22Rv1 (cell line): ENCODE data around the gene TASOR.

Experiments used
- H3K27ac ChIP-seq: fragments of 450-650 bp; 2 replicates; pipeline ENCODE4 v1.5.1; 2017
- ZFX ChIP-seq: fragments of 450-650 bp; IDR thresholded peaks from 2 replicates; pipeline ENCODE4 v1.6.1; 2017; ENCODE audit warnings: antibody characterized with exemption, borderline replicate concordance
- TF ChIP-seq, protein P1 (sequence below): fragments of 450-650 bp; IDR thresholded peaks from 2 replicates; pipeline ENCODE4 v1.5.1; 2017; ENCODE audit warnings: mild to moderate bottlenecking

Gene TASOR

DNA sequence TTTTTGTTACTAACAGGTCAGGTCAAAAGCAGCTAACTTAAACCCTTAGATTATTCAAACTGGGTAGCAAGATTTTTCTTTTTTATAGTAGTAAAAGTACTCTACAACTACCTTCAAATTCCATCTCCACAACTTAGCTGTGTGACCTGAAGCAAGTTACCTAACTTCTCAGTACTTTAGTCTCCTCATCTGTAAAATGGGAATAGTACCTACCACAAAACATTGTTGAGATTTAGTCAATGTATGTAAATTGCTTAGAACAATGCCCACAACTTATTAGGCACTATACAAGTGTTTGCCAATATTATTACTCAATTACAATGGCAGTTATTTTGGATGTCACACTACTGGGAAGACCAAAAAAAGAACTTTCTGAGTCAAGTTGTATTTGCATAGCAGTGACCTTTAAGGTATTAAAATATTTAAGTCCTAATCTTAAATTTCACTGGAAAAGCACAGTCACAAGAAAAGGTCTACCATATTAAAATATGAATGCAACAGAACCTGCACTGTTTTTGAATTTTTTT, 2.9 kb downstream of the TASOR start:
- no peak overlapping the region for H3K27ac ChIP-seq
- TF ChIP-seq, protein P1, sequence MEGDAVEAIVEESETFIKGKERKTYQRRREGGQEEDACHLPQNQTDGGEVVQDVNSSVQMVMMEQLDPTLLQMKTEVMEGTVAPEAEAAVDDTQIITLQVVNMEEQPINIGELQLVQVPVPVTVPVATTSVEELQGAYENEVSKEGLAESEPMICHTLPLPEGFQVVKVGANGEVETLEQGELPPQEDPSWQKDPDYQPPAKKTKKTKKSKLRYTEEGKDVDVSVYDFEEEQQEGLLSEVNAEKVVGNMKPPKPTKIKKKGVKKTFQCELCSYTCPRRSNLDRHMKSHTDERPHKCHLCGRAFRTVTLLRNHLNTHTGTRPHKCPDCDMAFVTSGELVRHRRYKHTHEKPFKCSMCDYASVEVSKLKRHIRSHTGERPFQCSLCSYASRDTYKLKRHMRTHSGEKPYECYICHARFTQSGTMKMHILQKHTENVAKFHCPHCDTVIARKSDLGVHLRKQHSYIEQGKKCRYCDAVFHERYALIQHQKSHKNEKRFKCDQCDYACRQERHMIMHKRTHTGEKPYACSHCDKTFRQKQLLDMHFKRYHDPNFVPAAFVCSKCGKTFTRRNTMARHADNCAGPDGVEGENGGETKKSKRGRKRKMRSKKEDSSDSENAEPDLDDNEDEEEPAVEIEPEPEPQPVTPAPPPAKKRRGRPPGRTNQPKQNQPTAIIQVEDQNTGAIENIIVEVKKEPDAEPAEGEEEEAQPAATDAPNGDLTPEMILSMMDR, result no peak
- no peak for TF ChIP-seq ZFX

DNA sequence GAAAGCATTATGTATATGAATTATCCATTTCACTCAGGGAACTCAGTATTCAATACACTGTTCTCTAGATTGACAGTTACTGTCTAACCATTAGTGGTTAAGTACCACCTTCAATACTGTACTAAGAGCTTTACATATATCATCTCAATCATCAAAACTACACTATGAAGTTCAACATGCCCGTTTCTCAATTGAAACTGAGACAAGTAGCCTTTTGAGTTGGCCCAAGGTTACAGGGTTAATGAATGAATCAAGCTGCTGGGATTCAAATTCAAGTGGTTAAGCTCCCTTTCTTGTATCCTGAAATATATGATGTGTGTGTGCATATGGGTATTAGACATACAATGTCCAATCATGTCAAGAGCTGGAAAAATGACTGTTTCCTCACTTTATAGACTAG, 5.8 kb downstream of the TASOR start:
- H3K27ac ChIP-seq, result no peak overlapping the region
- TF ChIP-seq, protein P1, result no peak
- no peak for TF ChIP-seq ZFX

- no peak overlapping the region for H3K27ac ChIP-seq
- TF ChIP-seq, protein P1, result no peak
- TF ChIP-seq ZFX, result no peak
Measured at GRCh38 chr3:56673781-56674457, 9.1 kb downstream of the TASOR start.

GRCh38 chr3:56667973-56668579, 15.0 kb downstream of the TASOR start:
- H3K27ac ChIP-seq, result no peak overlapping the region
- TF ChIP-seq, protein P1, result no peak
- TF ChIP-seq ZFX, result no peak

GRCh38 chr3:56664823-56665222, 18.2 kb downstream of the TASOR start:
- no peak for TF ChIP-seq ZFX
- TF ChIP-seq, protein P1, result no peak
- no peak overlapping the region for H3K27ac ChIP-seq

DNA sequence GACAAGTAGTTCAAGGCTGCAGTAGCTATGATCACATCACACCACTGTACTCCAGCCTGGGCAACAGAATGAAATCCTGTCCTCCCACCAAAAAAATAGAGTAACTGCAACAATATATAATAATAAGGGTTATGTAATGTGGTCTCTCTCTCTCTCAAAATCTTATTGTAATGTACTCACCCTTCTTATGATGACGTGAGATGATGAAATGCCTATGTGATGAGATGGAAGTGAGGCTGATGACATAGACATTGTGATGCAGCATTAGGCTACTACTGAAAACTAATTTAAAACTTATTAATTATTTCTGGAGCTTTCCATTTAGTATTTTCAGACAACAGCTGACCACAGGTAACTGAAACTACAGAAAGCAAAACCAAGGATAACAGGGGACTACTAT, 27.4 kb downstream of the TASOR start:
- TF ChIP-seq ZFX, result no peak
- TF ChIP-seq, protein P1, result no peak
- no peak overlapping the region for H3K27ac ChIP-seq

DNA sequence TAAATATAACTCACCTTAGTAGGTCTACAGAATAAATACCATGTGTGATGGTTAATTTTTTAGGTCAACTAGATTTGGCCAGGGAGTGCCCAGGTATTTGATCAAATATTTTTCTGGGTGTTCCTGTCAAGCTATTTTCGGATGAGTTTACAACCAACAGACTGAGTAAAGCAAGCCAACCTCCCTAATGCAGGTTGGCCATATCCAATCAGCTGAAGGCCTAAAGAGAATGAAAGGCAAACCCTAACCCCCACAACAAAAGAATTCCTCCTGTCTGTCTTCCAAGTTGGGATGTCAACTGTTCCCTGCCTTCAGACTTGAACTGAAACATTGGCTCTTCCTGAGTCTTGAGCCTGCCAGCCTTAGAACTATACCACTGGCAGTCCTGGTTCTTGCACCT, 28.6 kb downstream of the TASOR start:
- no peak overlapping the region for H3K27ac ChIP-seq
- TF ChIP-seq, protein P1, result no peak
- TF ChIP-seq ZFX, result no peak
